HUES6 (cell line): ENCODE measurements around the gene EIF3A.
"Not testable (repeated sequence)": the region's sequence is repeated elsewhere in the genome, so short reads cannot be mapped to it uniquely, and the experiment has no call there.

Experiments used
- H3K27ac ChIP-seq: 2 replicates; pipeline ENCODE4 v1.7.0; 2013; ENCODE audit warnings: low read depth, mild to moderate bottlenecking, low read length, inconsistent platforms
- H3K27me3 ChIP-seq: 2 replicates; pipeline ENCODE4 v1.6.1; 2013; ENCODE audit warnings: low read length; ENCODE audit not compliant: control insufficient read depth, insufficient read depth
- H3K36me3 ChIP-seq: 2 replicates; pipeline ENCODE4 v1.6.1; 2013; ENCODE audit warnings: low read length; ENCODE audit not compliant: control insufficient read depth, insufficient read depth
- H3K4me1 ChIP-seq: 2 replicates; pipeline ENCODE4 v1.6.1; 2013; ENCODE audit warnings: low read length; ENCODE audit not compliant: control insufficient read depth, insufficient read depth
- H3K4me3 ChIP-seq: 2 replicates; pipeline ENCODE4 v1.5.1; 2013; ENCODE audit warnings: low read depth, low read length
- H3K9ac ChIP-seq: one replicate; pipeline ENCODE4 v1.6.1; 2013; ENCODE audit warnings: mild to moderate bottlenecking, low read length
- H3K9me3 ChIP-seq: 2 replicates; pipeline ENCODE4 v1.6.1; 2013; ENCODE audit warnings: low read depth, low read length; ENCODE audit not compliant: control insufficient read depth, insufficient read depth

EIF3A gene

DNA sequence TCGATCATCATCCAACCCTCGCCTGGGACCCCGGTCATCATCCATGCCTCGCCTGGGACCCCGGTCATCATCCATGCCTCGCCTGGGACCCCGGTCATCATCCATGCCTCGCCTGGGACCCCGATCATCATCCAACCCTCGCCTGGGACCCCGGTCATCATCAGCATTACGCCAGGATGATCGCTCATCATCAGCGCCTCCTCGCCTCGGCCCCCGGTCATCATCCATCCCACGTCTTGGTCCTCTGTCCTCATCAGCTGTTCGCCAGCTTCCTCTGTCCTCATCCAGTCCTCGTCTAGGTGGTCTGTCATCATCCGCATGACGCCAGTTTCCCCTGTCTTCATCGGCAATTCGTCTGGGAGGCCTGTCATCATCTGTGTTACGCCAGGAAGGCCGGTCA lies 38.4 kb downstream of the EIF3A start:
- H3K9me3 ChIP-seq: no peaks in the 10 kb centered on the region
- H3K27ac ChIP-seq: no peak overlapping the region
- H3K4me1 ChIP-seq: no peaks in the 10 kb centered on the region
- no peak overlapping the region for H3K4me3 ChIP-seq
- H3K36me3 ChIP-seq: peaks cover 97% of the 10 kb centered on the region
- no peaks in the 10 kb centered on the region for H3K27me3 ChIP-seq
- no peak overlapping the region for H3K9ac ChIP-seq

DNA sequence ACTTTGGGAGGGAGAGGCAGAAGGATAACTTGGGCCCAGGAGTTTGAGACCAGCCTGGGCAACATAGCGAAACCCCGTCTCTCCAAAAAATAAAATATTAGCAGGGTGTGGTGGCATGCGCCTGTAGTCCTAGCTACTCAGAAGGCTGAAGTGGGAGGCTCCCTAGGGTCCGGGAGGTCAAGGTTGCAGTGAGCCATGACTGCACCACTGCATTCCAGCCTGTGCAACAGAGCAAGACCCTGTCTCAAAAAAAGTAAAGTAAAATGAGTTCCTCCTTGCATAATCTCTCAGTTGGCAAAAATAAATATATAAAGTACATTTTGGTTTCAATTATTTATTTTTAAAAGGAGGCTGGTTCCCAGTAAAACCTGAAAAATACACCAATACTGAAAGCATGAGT lies 39.3 kb downstream of the EIF3A start:
- H3K4me3 ChIP-seq: no peak overlapping the region
- no peaks in the 10 kb centered on the region for H3K4me1 ChIP-seq
- peaks cover 97% of the 10 kb centered on the region for H3K36me3 ChIP-seq
- H3K9me3 ChIP-seq: no peaks in the 10 kb centered on the region
- H3K27ac ChIP-seq: no peak overlapping the region
- no peaks in the 10 kb centered on the region for H3K27me3 ChIP-seq
- H3K9ac ChIP-seq: no peak overlapping the region

DNA sequence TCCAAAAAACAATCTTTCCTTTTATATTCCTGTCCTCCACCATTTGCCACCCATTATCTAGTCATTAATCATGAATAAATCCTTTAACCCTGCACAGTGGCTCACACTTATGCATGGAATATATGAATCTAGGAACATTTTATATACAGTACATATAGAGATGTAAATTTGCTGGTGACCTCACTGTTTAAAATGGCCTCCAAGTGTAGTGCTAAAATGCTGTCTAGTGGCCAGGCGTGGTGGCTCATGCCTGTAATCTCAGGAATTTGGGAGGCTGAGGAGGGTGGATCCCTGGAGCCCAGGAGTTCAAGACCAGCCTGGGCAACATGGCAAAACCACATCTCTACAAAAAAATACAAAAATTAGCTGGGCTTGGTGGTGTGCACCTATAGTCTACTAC lies 41.5 kb downstream of the EIF3A start:
- H3K27ac ChIP-seq: no peak overlapping the region
- H3K9ac ChIP-seq: no peak overlapping the region
- peaks cover 91% of the 10 kb centered on the region for H3K36me3 ChIP-seq
- no peaks in the 10 kb centered on the region for H3K9me3 ChIP-seq
- H3K4me3 ChIP-seq: no peak overlapping the region
- no peaks in the 10 kb centered on the region for H3K4me1 ChIP-seq
- no peaks in the 10 kb centered on the region for H3K27me3 ChIP-seq

DNA sequence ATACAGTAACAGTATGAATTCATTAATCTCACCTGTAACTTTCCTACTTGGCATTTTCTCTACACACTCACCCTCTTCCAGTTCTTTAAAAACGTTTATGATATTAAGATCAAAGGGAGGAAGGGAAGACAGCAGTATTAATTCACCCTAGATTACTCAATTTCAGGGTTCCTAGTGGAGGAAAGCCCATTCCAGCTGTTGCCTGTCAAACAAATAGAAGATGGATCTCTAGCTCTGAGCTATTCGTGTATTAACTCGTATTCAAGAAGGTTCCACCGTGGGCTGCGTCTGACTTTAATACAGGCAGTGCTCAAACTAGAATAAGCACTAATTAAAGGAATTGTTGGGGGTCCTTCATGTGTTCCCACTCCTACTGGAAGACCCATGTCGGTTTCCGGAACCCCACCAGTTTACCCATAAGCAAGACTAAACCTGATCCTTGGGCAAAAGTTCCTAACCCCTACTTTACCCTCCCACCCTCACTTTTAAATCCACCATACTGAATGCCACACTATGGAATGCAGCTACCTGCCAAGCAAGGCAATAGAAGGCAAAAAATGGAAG lies 49.0 kb downstream of the EIF3A start:
- Histone ChIP-seq H3K9me3 (no peaks in the 10 kb centered on the region), H3K4me1 (peaks cover 6% of the 10 kb centered on the region; the same call in 1 of the 2 replicates), H3K4me3 (peak overlapping the region; percentile 73; the same call in 1 of the 2 replicates), H3K27ac (no peak overlapping the region), H3K9ac (no peak overlapping the region), H3K27me3 (no peaks in the 10 kb centered on the region), H3K36me3 (peaks cover 43% of the 10 kb centered on the region)

DNA sequence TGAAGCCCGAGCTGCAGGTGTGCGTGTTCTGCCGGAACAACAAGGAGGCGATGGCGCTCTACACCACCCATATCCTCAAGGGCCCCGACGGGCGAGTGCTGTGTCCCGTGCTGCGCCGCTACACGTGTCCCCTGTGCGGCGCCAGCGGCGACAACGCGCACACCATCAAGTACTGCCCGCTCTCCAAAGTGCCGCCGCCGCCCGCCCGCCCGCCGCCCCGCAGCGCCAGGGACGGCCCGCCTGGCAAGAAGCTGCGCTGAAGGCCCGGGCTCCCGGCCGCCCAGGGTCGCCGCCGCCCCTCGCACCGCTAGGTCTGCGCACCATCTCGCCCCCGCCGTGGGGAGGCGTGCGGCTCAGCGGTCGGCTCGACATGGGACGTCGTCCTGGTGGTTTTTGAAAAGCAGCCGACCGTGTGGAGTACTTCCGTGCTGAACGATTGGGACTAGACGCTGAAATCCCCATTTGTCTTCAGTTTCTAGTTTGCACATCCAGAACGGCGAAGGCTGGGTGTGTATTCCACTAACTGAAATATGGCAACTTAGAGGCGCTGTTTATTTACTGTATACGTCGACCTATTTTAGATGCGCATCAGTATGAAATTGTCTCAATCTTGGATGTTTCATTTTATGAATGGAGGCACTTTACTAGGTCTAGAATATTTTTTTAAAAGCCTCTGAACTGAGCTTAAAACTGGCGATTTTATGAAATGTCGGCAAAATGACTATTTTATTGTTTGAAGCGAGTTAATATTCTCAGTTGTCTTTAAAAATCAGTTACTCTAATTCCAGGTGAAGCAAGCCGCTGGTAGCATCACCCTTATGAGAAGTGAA lies 50.0 kb downstream of the EIF3A start:
- H3K36me3 ChIP-seq: peaks cover 34% of the 10 kb centered on the region
- peak overlapping the region; percentile 73 for H3K4me3 ChIP-seq
- H3K27ac ChIP-seq: no peak overlapping the region
- no peaks in the 10 kb centered on the region for H3K27me3 ChIP-seq
- peak overlapping the region; percentile 52 for H3K9ac ChIP-seq
- H3K9me3 ChIP-seq: no peaks in the 10 kb centered on the region
- H3K4me1 ChIP-seq: peaks cover 6% of the 10 kb centered on the region; the same call in 1 of the 2 replicates

DNA sequence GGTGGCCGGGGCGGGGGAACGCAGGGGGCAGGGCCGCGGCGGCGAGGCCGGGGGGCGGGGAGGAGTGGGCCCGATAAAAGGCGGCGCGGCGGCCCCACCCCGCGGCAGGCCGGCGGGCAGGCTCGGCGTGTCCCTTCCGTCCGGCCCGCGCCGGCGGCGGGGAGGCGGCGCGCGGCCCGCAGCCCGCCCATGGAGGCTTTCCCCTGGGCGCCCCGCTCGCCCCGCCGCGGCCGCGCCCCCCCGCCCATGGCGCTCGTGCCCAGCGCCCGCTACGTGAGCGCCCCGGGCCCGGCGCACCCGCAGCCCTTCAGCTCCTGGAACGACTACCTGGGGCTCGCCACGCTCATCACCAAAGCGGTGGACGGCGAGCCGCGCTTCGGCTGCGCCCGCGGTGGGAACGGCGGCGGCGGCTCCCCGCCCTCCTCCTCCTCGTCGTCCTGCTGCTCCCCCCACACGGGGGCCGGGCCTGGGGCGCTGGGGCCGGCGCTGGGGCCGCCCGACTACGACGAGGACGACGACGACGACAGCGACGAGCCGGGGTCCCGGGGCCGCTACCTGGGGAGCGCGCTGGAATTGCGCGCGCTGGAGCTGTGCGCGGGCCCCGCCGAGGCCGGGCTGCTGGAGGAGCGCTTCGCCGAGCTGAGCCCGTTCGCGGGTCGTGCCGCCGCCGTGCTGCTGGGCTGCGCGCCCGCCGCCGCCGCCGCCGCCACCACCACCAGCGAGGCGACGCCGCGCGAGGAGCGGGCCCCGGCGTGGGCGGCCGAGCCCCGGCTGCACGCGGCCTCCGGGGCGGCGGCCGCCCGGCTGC lies 50.8 kb downstream of the EIF3A start, which contains the start of gene NANOS1:
TSS of gene NANOS1 (plus strand) at position 102 of the 808 bp plus-strand sequence. CDS start at position 190, 88 bp downstream.
- H3K9ac ChIP-seq: peak within 1 kb of the TSS; percentile 52
- H3K4me1 ChIP-seq: peaks cover 14% of the 10 kb centered on the region; the same call in 1 of the 2 replicates
- H3K27ac ChIP-seq: no peak within 1 kb of the TSS
- no peaks in the 10 kb centered on the region for H3K9me3 ChIP-seq
- peak within 1 kb of the TSS; percentile 73 for H3K4me3 ChIP-seq
- no peaks in the 10 kb centered on the region for H3K27me3 ChIP-seq
- peaks cover 32% of the 10 kb centered on the region for H3K36me3 ChIP-seq

DNA sequence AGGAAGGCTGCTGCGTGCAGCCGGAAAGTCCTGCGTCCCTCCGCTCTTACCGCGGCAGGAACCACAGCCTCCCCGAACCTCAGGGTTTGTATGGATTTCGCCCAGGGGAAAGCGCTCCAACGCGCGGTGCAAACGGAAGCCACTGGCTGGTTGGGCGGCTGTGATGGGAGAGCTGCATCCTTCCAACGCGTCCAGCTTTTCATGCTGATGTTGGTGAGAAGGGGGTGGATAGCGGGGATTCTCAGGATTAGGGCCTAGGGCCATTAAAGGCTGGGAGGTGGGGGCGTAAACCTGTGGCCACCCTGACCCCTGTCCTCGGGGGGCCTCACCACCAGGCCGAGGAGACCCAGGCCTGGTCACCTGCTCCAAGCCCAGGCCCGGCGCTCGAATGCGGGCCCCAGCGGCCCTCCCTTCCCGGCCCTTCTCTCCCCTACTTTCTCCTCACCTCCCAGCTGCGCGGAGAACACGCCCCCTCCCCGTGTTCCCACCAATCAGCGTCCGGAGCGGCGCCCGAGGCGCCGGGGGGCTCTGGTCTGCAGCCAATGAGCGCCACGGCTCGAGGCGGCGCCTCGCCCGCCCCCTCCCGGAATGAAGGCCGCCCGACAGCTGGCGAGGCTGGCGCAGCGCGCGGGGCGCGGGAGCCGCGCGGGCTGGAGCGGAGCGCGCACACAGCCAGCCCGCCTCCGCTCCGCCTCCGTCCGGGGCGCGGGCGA lies 51.6 kb downstream of the EIF3A start:
- Histone ChIP-seq H3K9ac (no peak overlapping the region), H3K27me3 (no peaks in the 10 kb centered on the region), H3K9me3 (no peaks in the 10 kb centered on the region), H3K4me1 (peaks cover 17% of the 10 kb centered on the region; the same call in 1 of the 2 replicates), H3K36me3 (peaks cover 25% of the 10 kb centered on the region), H3K4me3 (peak overlapping the region; percentile 58), H3K27ac (no peak overlapping the region)

DNA sequence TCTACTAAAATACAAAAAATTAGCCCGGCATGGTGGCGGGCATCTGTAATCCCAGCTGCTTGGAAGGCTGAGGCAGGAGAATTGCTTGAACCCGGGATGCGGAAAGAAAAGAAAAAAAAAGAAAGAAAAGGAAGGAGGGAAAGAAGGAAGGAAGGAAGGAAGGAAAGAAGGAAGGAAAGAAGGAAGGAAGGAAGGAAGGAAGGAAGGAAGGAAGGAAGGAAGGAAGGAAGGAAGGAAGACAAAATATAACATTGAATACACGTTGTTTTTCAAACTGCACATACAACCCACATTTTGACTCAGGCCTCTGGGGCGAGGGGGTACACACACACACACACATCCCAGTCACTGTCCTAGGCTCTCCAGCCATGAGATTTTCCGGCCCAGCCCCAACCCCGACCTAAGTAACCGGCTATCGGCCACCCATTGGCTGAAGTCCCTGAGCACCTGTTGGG lies 52.1 kb downstream of the EIF3A start:
- Histone ChIP-seq H3K36me3 (peaks cover 19% of the 10 kb centered on the region), H3K4me1 (peaks cover 22% of the 10 kb centered on the region), H3K4me3 (peak overlapping the region; percentile 58)
- not testable (repeated sequence) for H3K9me3 ChIP-seq, H3K27ac ChIP-seq, H3K9ac ChIP-seq, H3K27me3 ChIP-seq

DNA sequence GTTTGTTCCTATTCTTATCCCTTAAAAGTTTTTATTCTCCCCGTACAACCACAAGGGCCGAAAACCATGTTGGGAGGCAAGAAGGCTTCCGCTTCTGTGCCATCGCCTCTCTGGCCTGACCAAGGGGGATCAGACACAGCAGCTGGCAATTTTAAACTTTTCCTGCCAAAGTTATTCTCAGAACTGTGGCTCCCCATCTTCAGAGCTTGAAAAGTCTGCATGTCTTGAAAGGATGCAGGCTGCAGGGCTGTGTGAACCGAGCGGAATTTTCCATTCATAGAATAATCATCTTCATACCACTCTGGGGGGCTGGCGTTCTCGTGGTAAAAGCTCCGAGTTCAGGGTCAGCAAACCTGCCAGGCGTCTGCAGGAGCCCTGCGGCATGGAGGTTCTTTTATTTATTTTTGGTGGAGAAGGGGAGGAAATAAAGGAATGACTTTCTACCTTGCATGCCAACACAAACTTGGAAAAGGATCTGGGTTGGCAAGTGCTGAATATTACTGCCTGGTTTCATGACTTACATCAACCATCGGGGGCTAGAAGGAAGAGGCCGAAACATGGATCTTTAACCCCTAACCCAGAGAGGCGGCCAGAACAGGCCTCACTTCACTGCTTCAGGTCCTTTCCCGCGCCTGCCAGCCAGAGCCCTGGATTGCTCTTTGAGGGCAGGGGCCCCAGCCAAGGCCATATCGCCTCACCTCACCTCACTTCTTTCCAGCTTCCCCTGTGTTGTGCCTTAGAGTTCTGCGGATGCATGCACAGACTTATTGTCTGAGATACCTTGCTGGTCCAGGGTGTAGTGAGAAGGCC lies 54.1 kb downstream of the EIF3A start:
- H3K27ac ChIP-seq: no peak overlapping the region
- peaks cover 36% of the 10 kb centered on the region for H3K4me1 ChIP-seq
- no peak overlapping the region for H3K9ac ChIP-seq
- no peak overlapping the region for H3K4me3 ChIP-seq
- H3K9me3 ChIP-seq: no peaks in the 10 kb centered on the region
- H3K27me3 ChIP-seq: no peaks in the 10 kb centered on the region
- peaks cover 4% of the 10 kb centered on the region; the same call in 1 of the 2 replicates for H3K36me3 ChIP-seq

DNA sequence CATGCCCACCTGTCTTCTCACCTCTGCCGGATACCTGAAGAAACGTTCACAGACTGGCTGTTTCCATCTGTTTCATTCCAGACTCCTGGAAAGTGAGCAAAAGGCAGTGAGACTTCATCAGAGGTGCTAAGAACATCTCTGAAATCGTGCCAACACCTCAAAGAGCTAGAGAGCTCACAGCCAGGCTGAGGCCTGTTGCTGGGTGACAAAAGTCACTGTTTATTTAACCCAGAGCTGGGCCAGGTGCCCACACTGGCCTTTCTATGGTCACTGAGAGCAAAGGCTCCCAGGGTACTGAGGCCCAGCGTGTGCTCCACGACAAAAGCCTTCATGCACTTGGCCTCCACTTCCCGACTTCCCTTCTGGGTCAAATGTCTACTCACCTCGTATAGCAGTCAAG lies 54.8 kb downstream of the EIF3A start:
- H3K27ac ChIP-seq: no peak overlapping the region
- peaks cover 31% of the 10 kb centered on the region for H3K4me1 ChIP-seq
- no peak overlapping the region for H3K4me3 ChIP-seq
- H3K36me3 ChIP-seq: no peaks in the 10 kb centered on the region
- no peaks in the 10 kb centered on the region for H3K9me3 ChIP-seq
- no peak overlapping the region for H3K9ac ChIP-seq
- no peaks in the 10 kb centered on the region for H3K27me3 ChIP-seq
